Measurements from ENCODE around the gene CDON. TPM values are rescaled to one million over a fixed set of nuclear protein-coding genes. Genes with fewer than 3 reads are reported as not detected.

Gene CDON
- total RNA-seq, 1 donor from 2014 or later: 19.9 TPM

- H3K4me3 Mint-ChIP-seq (ENCODE audit: unreplicated experiment): no peak overlapping the region
- TF ChIP-seq CTCF (IDR thresholded peaks at IDR 0.05): no peak
- H3K9me3 Mint-ChIP-seq (ENCODE audit: low read depth): no peaks in the 10 kb centered on the region
- H3K4me1 Mint-ChIP-seq (ENCODE audit: low read depth): peaks cover 20% of the 10 kb centered on the region
- no peak for DNase-seq (ENCODE audit: low spot score)
- H3K27ac Mint-ChIP-seq (ENCODE audit: unreplicated experiment): no peak overlapping the region
- no peaks in the 10 kb centered on the region for H3K27me3 Mint-ChIP-seq (ENCODE audit: low read depth)
- peaks cover 3% of the 10 kb centered on the region for H3K36me3 Mint-ChIP-seq (ENCODE audit: low read depth)
Observed at GRCh38 chr11:125975634-125976033, 87.0 kb downstream of the CDON start.

- peaks cover 13% of the 10 kb centered on the region for H3K4me1 Mint-ChIP-seq (ENCODE audit: low read depth)
- H3K27me3 Mint-ChIP-seq (ENCODE audit: low read depth): no peaks in the 10 kb centered on the region
- DNase-seq (ENCODE audit: low spot score): no peak
- TF ChIP-seq CTCF (IDR thresholded peaks at IDR 0.05): no peak
- peaks cover 3% of the 10 kb centered on the region for H3K36me3 Mint-ChIP-seq (ENCODE audit: low read depth)
- H3K27ac Mint-ChIP-seq (ENCODE audit: unreplicated experiment): no peak overlapping the region
- no peak overlapping the region for H3K4me3 Mint-ChIP-seq (ENCODE audit: unreplicated experiment)
- no peaks in the 10 kb centered on the region for H3K9me3 Mint-ChIP-seq (ENCODE audit: low read depth)
Observed at GRCh38 chr11:125974284-125974683, 88.4 kb downstream of the CDON start.

GRCh38 chr11:125971618-125972017 lies 91.0 kb downstream of the CDON start:
- no peak for DNase-seq (ENCODE audit: low spot score)
- Mint-ChIP-seq H3K27me3 (ENCODE audit: low read depth) (no peaks in the 10 kb centered on the region), H3K27ac (ENCODE audit: unreplicated experiment) (no peak overlapping the region), H3K36me3 (ENCODE audit: low read depth) (peaks cover 3% of the 10 kb centered on the region), H3K4me1 (ENCODE audit: low read depth) (peaks cover 8% of the 10 kb centered on the region), H3K4me3 (ENCODE audit: unreplicated experiment) (no peak overlapping the region), H3K9me3 (ENCODE audit: low read depth) (no peaks in the 10 kb centered on the region)
- TF ChIP-seq CTCF (IDR thresholded peaks at IDR 0.05): no peak

- H3K4me1 Mint-ChIP-seq (ENCODE audit: low read depth): peaks cover 14% of the 10 kb centered on the region
- no peaks in the 10 kb centered on the region for H3K9me3 Mint-ChIP-seq (ENCODE audit: low read depth)
- H3K27ac Mint-ChIP-seq (ENCODE audit: unreplicated experiment): no peak overlapping the region
- no peak overlapping the region for H3K4me3 Mint-ChIP-seq (ENCODE audit: unreplicated experiment)
- no peak for TF ChIP-seq CTCF (IDR thresholded peaks at IDR 0.05)
- H3K36me3 Mint-ChIP-seq (ENCODE audit: low read depth): peaks cover 7% of the 10 kb centered on the region
- DNase-seq (ENCODE audit: low spot score): no peak
- no peaks in the 10 kb centered on the region for H3K27me3 Mint-ChIP-seq (ENCODE audit: low read depth)
Observed at GRCh38 chr11:125968354-125968753, 94.3 kb downstream of the CDON start.

GRCh38 chr11:125967515-125967914 lies 95.2 kb downstream of the CDON start:
- H3K4me3 Mint-ChIP-seq (ENCODE audit: unreplicated experiment): no peak overlapping the region
- H3K36me3 Mint-ChIP-seq (ENCODE audit: low read depth): peaks cover 8% of the 10 kb centered on the region
- TF ChIP-seq CTCF (IDR thresholded peaks at IDR 0.05): no peak
- H3K27me3 Mint-ChIP-seq (ENCODE audit: low read depth): no peaks in the 10 kb centered on the region
- peaks cover 7% of the 10 kb centered on the region for H3K9me3 Mint-ChIP-seq (ENCODE audit: low read depth)
- peak overlapping the region; percentile 4 for H3K27ac Mint-ChIP-seq (ENCODE audit: unreplicated experiment)
- H3K4me1 Mint-ChIP-seq (ENCODE audit: low read depth): peaks cover 14% of the 10 kb centered on the region
- DNase-seq (ENCODE audit: low spot score): no peak
